ENCODE data around the gene BMAL1.

BMAL1 gene
- total RNA-seq, result 82.8 to 125 (median 109) reads per million in 3 donors

- Histone ChIP-seq H3K27me3 (replicated peaks; ENCODE audit: control insufficient read depth, insufficient read depth, low read length, poor library complexity, severe bottlenecking) (no peaks in the 10 kb centered on the region), H3K9me3 (ENCODE audit: control insufficient read depth, low read length) (no peaks in the 10 kb centered on the region), H3K27ac (ENCODE audit: insufficient read depth, low read length, poor library complexity, severe bottlenecking) (peak within 1 kb of the TSS; percentile 89), H3K36me3 (ENCODE audit: control insufficient read depth, insufficient read depth, low read length) (no peaks in the 10 kb centered on the region), H3K4me1 (ENCODE audit: control insufficient read depth, insufficient read depth, low read length, poor library complexity, severe bottlenecking) (peaks cover 36% of the 10 kb centered on the region), H3K4me3 (ENCODE audit: insufficient read depth, low read depth, low read length, poor library complexity, severe bottlenecking) (peak within 1 kb of the TSS; percentile 95)
- peak; percentile 38 to 52 (median 38) for DNase-seq
Observed at GRCh38 chr11:13277768-13278608, at the start of gene BMAL1. Gene BMAL1 (plus strand): TSS chr11:13277790. CDS start chr11:13354309, 76,519 bp downstream.

- DNase-seq, result no peak
- no peak overlapping the region for H3K27ac ChIP-seq (ENCODE audit: insufficient read depth, low read length, poor library complexity, severe bottlenecking)
- H3K9me3 ChIP-seq (ENCODE audit: control insufficient read depth, low read length), result no peaks in the 10 kb centered on the region
- H3K36me3 ChIP-seq (ENCODE audit: control insufficient read depth, insufficient read depth, low read length), result no peaks in the 10 kb centered on the region
- H3K4me1 ChIP-seq (ENCODE audit: control insufficient read depth, insufficient read depth, low read length, poor library complexity, severe bottlenecking), result no peaks in the 10 kb centered on the region
- no peaks in the 10 kb centered on the region for H3K27me3 ChIP-seq (replicated peaks; ENCODE audit: control insufficient read depth, insufficient read depth, low read length, poor library complexity, severe bottlenecking)
- no peak overlapping the region for H3K4me3 ChIP-seq (ENCODE audit: insufficient read depth, low read depth, low read length, poor library complexity, severe bottlenecking)
Observed at GRCh38 chr11:13228572-13228971, 49.0 kb upstream of the BMAL1 start.

GRCh38 chr11:13229136-13229535 lies 48.5 kb upstream of the BMAL1 start:
- no peak overlapping the region for H3K27ac ChIP-seq (ENCODE audit: insufficient read depth, low read length, poor library complexity, severe bottlenecking)
- no peak for DNase-seq
- H3K9me3 ChIP-seq (ENCODE audit: control insufficient read depth, low read length), result no peaks in the 10 kb centered on the region

GRCh38 chr11:13229711-13230318 lies 47.8 kb upstream of the BMAL1 start:
- no peak for DNase-seq
- Histone ChIP-seq H3K36me3 (ENCODE audit: control insufficient read depth, insufficient read depth, low read length) (no peaks in the 10 kb centered on the region), H3K4me1 (ENCODE audit: control insufficient read depth, insufficient read depth, low read length, poor library complexity, severe bottlenecking) (no peaks in the 10 kb centered on the region), H3K27ac (ENCODE audit: insufficient read depth, low read length, poor library complexity, severe bottlenecking) (no peak overlapping the region), H3K4me3 (ENCODE audit: insufficient read depth, low read depth, low read length, poor library complexity, severe bottlenecking) (no peak overlapping the region), H3K27me3 (replicated peaks; ENCODE audit: control insufficient read depth, insufficient read depth, low read length, poor library complexity, severe bottlenecking) (no peaks in the 10 kb centered on the region), H3K9me3 (ENCODE audit: control insufficient read depth, low read length) (no peaks in the 10 kb centered on the region)

More at GRCh38 chr11:13229136-13229535, 48.5 kb upstream of the BMAL1 start:
- Histone ChIP-seq H3K36me3 (ENCODE audit: control insufficient read depth, insufficient read depth, low read length) (no peaks in the 10 kb centered on the region), H3K27me3 (replicated peaks; ENCODE audit: control insufficient read depth, insufficient read depth, low read length, poor library complexity, severe bottlenecking) (no peaks in the 10 kb centered on the region), H3K4me1 (ENCODE audit: control insufficient read depth, insufficient read depth, low read length, poor library complexity, severe bottlenecking) (no peaks in the 10 kb centered on the region), H3K4me3 (ENCODE audit: insufficient read depth, low read depth, low read length, poor library complexity, severe bottlenecking) (no peak overlapping the region)

- Histone ChIP-seq H3K4me3 (ENCODE audit: insufficient read depth, low read depth, low read length, poor library complexity, severe bottlenecking) (no peak overlapping the region), H3K27ac (ENCODE audit: insufficient read depth, low read length, poor library complexity, severe bottlenecking) (no peak overlapping the region), H3K36me3 (ENCODE audit: control insufficient read depth, insufficient read depth, low read length) (no peaks in the 10 kb centered on the region), H3K27me3 (replicated peaks; ENCODE audit: control insufficient read depth, insufficient read depth, low read length, poor library complexity, severe bottlenecking) (no peaks in the 10 kb centered on the region), H3K4me1 (ENCODE audit: control insufficient read depth, insufficient read depth, low read length, poor library complexity, severe bottlenecking) (no peaks in the 10 kb centered on the region), H3K9me3 (ENCODE audit: control insufficient read depth, low read length) (no peaks in the 10 kb centered on the region)
- DNase-seq, result no peak
Observed at GRCh38 chr11:13233173-13233745, 44.3 kb upstream of the BMAL1 start.

GRCh38 chr11:13235895-13236294 lies 41.7 kb upstream of the BMAL1 start:
- H3K9me3 ChIP-seq (ENCODE audit: control insufficient read depth, low read length), result no peaks in the 10 kb centered on the region

GRCh38 chr11:13236626-13237025 lies 41.0 kb upstream of the BMAL1 start:
- no peaks in the 10 kb centered on the region for H3K27me3 ChIP-seq (replicated peaks; ENCODE audit: control insufficient read depth, insufficient read depth, low read length, poor library complexity, severe bottlenecking)
- H3K4me3 ChIP-seq (ENCODE audit: insufficient read depth, low read depth, low read length, poor library complexity, severe bottlenecking), result no peak overlapping the region
- no peaks in the 10 kb centered on the region for H3K4me1 ChIP-seq (ENCODE audit: control insufficient read depth, insufficient read depth, low read length, poor library complexity, severe bottlenecking)
- H3K9me3 ChIP-seq (ENCODE audit: control insufficient read depth, low read length), result no peaks in the 10 kb centered on the region
- no peak for DNase-seq
- no peaks in the 10 kb centered on the region for H3K36me3 ChIP-seq (ENCODE audit: control insufficient read depth, insufficient read depth, low read length)
- H3K27ac ChIP-seq (ENCODE audit: insufficient read depth, low read length, poor library complexity, severe bottlenecking), result no peak overlapping the region

More at GRCh38 chr11:13235895-13236294, 41.7 kb upstream of the BMAL1 start:
- no peak overlapping the region for H3K4me3 ChIP-seq (ENCODE audit: insufficient read depth, low read depth, low read length, poor library complexity, severe bottlenecking)
- no peaks in the 10 kb centered on the region for H3K4me1 ChIP-seq (ENCODE audit: control insufficient read depth, insufficient read depth, low read length, poor library complexity, severe bottlenecking)
- no peak overlapping the region for H3K27ac ChIP-seq (ENCODE audit: insufficient read depth, low read length, poor library complexity, severe bottlenecking)
- H3K27me3 ChIP-seq (replicated peaks; ENCODE audit: control insufficient read depth, insufficient read depth, low read length, poor library complexity, severe bottlenecking), result no peaks in the 10 kb centered on the region
- no peak for DNase-seq
- H3K36me3 ChIP-seq (ENCODE audit: control insufficient read depth, insufficient read depth, low read length), result no peaks in the 10 kb centered on the region

GRCh38 chr11:13237761-13238160 lies 39.8 kb upstream of the BMAL1 start:
- no peak for DNase-seq
- Histone ChIP-seq H3K9me3 (ENCODE audit: control insufficient read depth, low read length) (no peaks in the 10 kb centered on the region), H3K27ac (ENCODE audit: insufficient read depth, low read length, poor library complexity, severe bottlenecking) (no peak overlapping the region), H3K4me3 (ENCODE audit: insufficient read depth, low read depth, low read length, poor library complexity, severe bottlenecking) (no peak overlapping the region), H3K4me1 (ENCODE audit: control insufficient read depth, insufficient read depth, low read length, poor library complexity, severe bottlenecking) (no peaks in the 10 kb centered on the region), H3K27me3 (replicated peaks; ENCODE audit: control insufficient read depth, insufficient read depth, low read length, poor library complexity, severe bottlenecking) (no peaks in the 10 kb centered on the region), H3K36me3 (ENCODE audit: control insufficient read depth, insufficient read depth, low read length) (no peaks in the 10 kb centered on the region)

GRCh38 chr11:13238879-13239514 lies 38.6 kb upstream of the BMAL1 start:
- H3K27ac ChIP-seq (ENCODE audit: insufficient read depth, low read length, poor library complexity, severe bottlenecking), result no peak overlapping the region
- no peaks in the 10 kb centered on the region for H3K36me3 ChIP-seq (ENCODE audit: control insufficient read depth, insufficient read depth, low read length)

More at GRCh38 chr11:13238879-13239514, 38.6 kb upstream of the BMAL1 start:
- no peaks in the 10 kb centered on the region for H3K4me1 ChIP-seq (ENCODE audit: control insufficient read depth, insufficient read depth, low read length, poor library complexity, severe bottlenecking)
- DNase-seq, result peak; percentile 5 to 28 (median 12)
- no peaks in the 10 kb centered on the region for H3K27me3 ChIP-seq (replicated peaks; ENCODE audit: control insufficient read depth, insufficient read depth, low read length, poor library complexity, severe bottlenecking)
- no peaks in the 10 kb centered on the region for H3K9me3 ChIP-seq (ENCODE audit: control insufficient read depth, low read length)
- no peak overlapping the region for H3K4me3 ChIP-seq (ENCODE audit: insufficient read depth, low read depth, low read length, poor library complexity, severe bottlenecking)

Data from effector memory CD4-positive, alpha-beta T cell (primary cell).